CD14-positive monocyte (primary cell): ENCODE measurements around the gene MLF2. TPM values are rescaled to one million over a fixed set of nuclear protein-coding genes. Genes with fewer than 3 reads are reported as not detected.

ENCODE experiments used
- DNase-seq, 3 donors: peaks; one replicate each; pipeline ENCODE4 v3.0.0-alpha.2; 2011 to 2022
- H2AFZ ChIP-seq: 2 replicates; pipeline ENCODE4 v1.6.0; 2012; ENCODE audit warnings: mild to moderate bottlenecking, low read depth, low read length, inconsistent platforms; ENCODE audit not compliant: insufficient read depth, poor library complexity, severe bottlenecking
- H3K27ac ChIP-seq, 2 donors: 1 replicate in 1 of 2; 2 replicates in 1 of 2; pipeline ENCODE4 v1.5.1; 2012 to 2013; ENCODE audit warnings: low read length in 2 of 2, control low read depth in 1 of 2, inconsistent platforms in 1 of 2, low read depth in 1 of 2, mild to moderate bottlenecking in 1 of 2
- H3K27me3 ChIP-seq, 2 donors: one replicate each; pipeline versions ENCODE4 v1.6.0 to v1.6.1; 2011 to 2013; ENCODE audit warnings: low read length in 2 of 2; ENCODE audit not compliant: control insufficient read depth in 2 of 2, insufficient read depth in 2 of 2
- H3K36me3 ChIP-seq, 2 donors: replicated peaks in 1 of 2; 1 replicate in 1 of 2; 2 replicates in 1 of 2; pipeline versions ENCODE4 v1.5.1 to v1.6.1; 2012 to 2013; ENCODE audit warnings: low read length in 2 of 2, control low read depth in 1 of 2, inconsistent platforms in 1 of 2, mild to moderate bottlenecking in 1 of 2; ENCODE audit not compliant: insufficient read depth in 2 of 2, control insufficient read depth in 1 of 2
- H3K4me1 ChIP-seq, 2 donors: 1 replicate in 1 of 2; 2 replicates in 1 of 2; pipeline versions ENCODE4 v1.5.1 to v1.6.1; 2012 to 2013; ENCODE audit warnings: low read length in 2 of 2, control low read depth in 1 of 2, inconsistent platforms in 1 of 2, mild to moderate bottlenecking in 1 of 2, moderate library complexity in 1 of 2; ENCODE audit not compliant: insufficient read depth in 2 of 2, control insufficient read depth in 1 of 2
- H3K4me2 ChIP-seq: replicated peaks from 2 replicates; pipeline ENCODE3; 2012; ENCODE audit warnings: low read length, moderate library complexity, mild to moderate bottlenecking; ENCODE audit not compliant: poor library complexity, severe bottlenecking; ENCODE audit errors: extremely low read depth
- H3K4me3 ChIP-seq, 3 experiments: fragments of 200-600 bp in 1 of 3; sonication (generic) in 1 of 3; replicated peaks in 1 of 3; 1 replicate in 2 of 3; 2 replicates in 1 of 3; pipeline ENCODE4 v1.5.1; 2011 to 2013; ENCODE audit warnings: low read length in 3 of 3, mild to moderate bottlenecking in 3 of 3, control low read depth in 2 of 3, low read depth in 2 of 3, inconsistent platforms in 1 of 3, moderate library complexity in 1 of 3
- H3K79me2 ChIP-seq: 2 replicates; pipeline ENCODE4 v1.6.0; 2012; ENCODE audit warnings: mild to moderate bottlenecking, control low read depth, inconsistent platforms, low read length, moderate library complexity; ENCODE audit not compliant: insufficient read depth
- H3K9ac ChIP-seq: 2 replicates; pipeline ENCODE4 v1.6.0; 2017; ENCODE audit warnings: low read length, mild to moderate bottlenecking; ENCODE audit not compliant: insufficient read depth, poor library complexity, severe bottlenecking
- H3K9me3 ChIP-seq, 2 donors: replicated peaks in 1 of 2; 1 replicate in 1 of 2; 2 replicates in 1 of 2; pipeline versions ENCODE4 v1.5.1 to v1.6.1; 2012 to 2013; ENCODE audit warnings: low read length in 2 of 2, control low read depth in 1 of 2; ENCODE audit not compliant: control insufficient read depth in 1 of 2, insufficient read depth in 1 of 2
- H4K20me1 ChIP-seq: 2 replicates; pipeline ENCODE4 v1.6.0; 2012; ENCODE audit warnings: mild to moderate bottlenecking, low read length, control low read depth, moderate library complexity; ENCODE audit not compliant: insufficient read depth
- H3K27ac Mint-ChIP-seq, 7 donors: one replicate each; pipeline ENCODE4 v1.8.0; 2020; ENCODE audit warnings: mild to moderate bottlenecking in 7 of 7, mixed read lengths in 7 of 7, moderate library complexity in 6 of 7, inconsistent platforms in 2 of 7
- H3K27me3 Mint-ChIP-seq, 3 donors: one replicate each; pipeline ENCODE4 v1.8.0; 2021 to 2022; ENCODE audit warnings: low read depth in 3 of 3, mild to moderate bottlenecking in 3 of 3, mixed read lengths in 3 of 3, moderate library complexity in 3 of 3, inconsistent platforms in 1 of 3
- H3K36me3 Mint-ChIP-seq, 2 donors: one replicate each; pipeline ENCODE4 v1.8.0; 2020; ENCODE audit warnings: mixed read lengths in 2 of 2, inconsistent platforms in 1 of 2, mild to moderate bottlenecking in 1 of 2
- H3K4me1 Mint-ChIP-seq: one replicate; pipeline ENCODE4 v1.8.0; 2020; ENCODE audit warnings: mild to moderate bottlenecking, mixed read lengths
- H3K4me3 Mint-ChIP-seq, 2 donors: one replicate each; pipeline ENCODE4 v1.8.0; 2020; ENCODE audit warnings: mild to moderate bottlenecking in 2 of 2, mixed read lengths in 2 of 2, moderate library complexity in 1 of 2
- H3K9me3 Mint-ChIP-seq, 7 donors: one replicate each; pipeline ENCODE4 v1.8.0; 2020 to 2022; ENCODE audit warnings: mixed read lengths in 7 of 7, mild to moderate bottlenecking in 6 of 7, moderate library complexity in 6 of 7, inconsistent platforms in 2 of 7
- CTCF ChIP-seq: fragments of 200-600 bp; IDR thresholded peaks from one replicate; pipeline ENCODE4 v1.8.0; 2022; ENCODE audit warnings: antibody characterized with exemption, mild to moderate bottlenecking
- WGBS: methylation state at CpG from one replicate; pipeline ENCODE4 v1.1.5; 2013; ENCODE audit warnings: missing lambda C conversion rate; ENCODE audit not compliant: insufficient coverage; 5-methylcytosine and 5-hydroxymethylcytosine counted together
- intact Hi-C, 2 donors: fragments of 100-400 bp; cut with micrococcal nuclease; formaldehyde crosslinking; loops; one replicate each; pipeline versions ENCODE4 v1.15.0 to v1.15.1; 2023
- polyA minus RNA-seq: library from RNA; depleted of rRNA, polyadenylated mRNA; stranded (reverse); fragments of >200 nt; gene quantifications from 2 replicates; pipeline ENCODE4 v1.2.3, GENCODE V29; 2012
- polyA plus RNA-seq, 3 donors: library from polyadenylated mRNA; depleted of rRNA in 1 of 3; unstranded in 2 of 3; stranded (reverse) in 1 of 3; fragments of 300-500 nt in 2 of 3; fragments of >200 nt in 1 of 3; fragmentation: Illumina TruSeq in 2 of 3; gene quantifications; 1 replicate in 2 of 3; 2 replicates in 1 of 3; pipeline ENCODE4 v1.2.3, GENCODE V29; 2012 to 2021
- total RNA-seq, 12 experiments: library from RNA in 1 of 12; stranded (reverse) in 1 of 12; fragments of 120-200 nt in 1 of 12; gene quantifications; one replicate each; pipeline ENCODE4 v1.2.4 and lab custom pipeline; 2013 to 2026; ENCODE audit warnings: mixed read lengths in 6 of 12, inconsistent platforms in 1 of 12

Gene MLF2
- total RNA-seq (2013) = 83.2 TPM
- 100 to 1,000 TPM; 113 to 211 (median 140) TPM for polyA plus RNA-seq
- polyA minus RNA-seq = 58.0 and 82.2 TPM in 2 replicates
- 30.1 to 69.5 (median 41.3) reads per million in 11 experiments for total RNA-seq (lab: John Stamatoyannopoulos, UW)

GRCh38 chr12:6752921-6753771, at the start of gene MLF2:
TSS of gene MLF2 (minus strand) at chr12:6753141. CDS start at chr12:6752334, 807 bp downstream.
- peak within 1 kb of the TSS; percentile 97 for H3K9ac ChIP-seq
- WGBS = under 1% methylated on average over 51 of the region's 62 CpGs
- intact Hi-C loops = loop anchor here in 1 of 2 donors (5.0 kb wide), 1 partner anchor 39 kb away; no protein-coding TSS in a partner anchor
- peak; percentile 96 to 98 (median 98) for DNase-seq
- peaks cover 34 to 39% of the 10 kb centered on the region in 2 donors for H3K36me3 ChIP-seq
- peak within 1 kb of the TSS; percentile 99 for H3K4me2 ChIP-seq
- no peaks in the 10 kb centered on the region for H4K20me1 ChIP-seq
- H2AFZ ChIP-seq = peak within 1 kb of the TSS; percentile 82
- no peaks in the 10 kb centered on the region for H3K9me3 ChIP-seq
- peak within 1 kb of the TSS; percentile 97 to 98 for H3K27ac ChIP-seq
- H3K27ac Mint-ChIP-seq = peak within 1 kb of the TSS; percentile 96 to 100 (median 99)
- peak within 1 kb of the TSS; percentile 91 to 95 for H3K4me3 Mint-ChIP-seq
- peaks cover 29% of the 10 kb centered on the region for H3K4me1 Mint-ChIP-seq
- H3K27me3 ChIP-seq = no peaks in the 10 kb centered on the region
- H3K9me3 Mint-ChIP-seq = no peaks in the 10 kb centered on the region
- peaks cover 25% of the 10 kb centered on the region in 2 donors for H3K4me1 ChIP-seq
- peak within 1 kb of the TSS; percentile 89 to 97 (median 90) for H3K4me3 ChIP-seq
- TF ChIP-seq CTCF = no peak
- peaks cover 4% of the 10 kb centered on the region in 3 donors for H3K27me3 Mint-ChIP-seq
- peaks cover 18% of the 10 kb centered on the region for H3K79me2 ChIP-seq
- H3K36me3 Mint-ChIP-seq = peaks cover 36 to 39% of the 10 kb centered on the region in 2 donors

GRCh38 chr12:6799147-6799546, 46.2 kb upstream of the MLF2 start:
- H3K27me3 Mint-ChIP-seq = peaks cover 0 to 1% (median 0%) of the 10 kb centered on the region in 3 donors
- DNase-seq = no peak
- H3K4me1 Mint-ChIP-seq = peaks cover 7% of the 10 kb centered on the region
- H3K36me3 ChIP-seq = peaks cover 68 to 89% of the 10 kb centered on the region in 2 donors
- peaks cover 72 to 87% of the 10 kb centered on the region in 2 donors for H3K36me3 Mint-ChIP-seq
- H3K4me2 ChIP-seq = no peak overlapping the region
- H3K27me3 ChIP-seq = no peaks in the 10 kb centered on the region
- H3K9ac ChIP-seq = no peak overlapping the region
- WGBS = 100% methylated on average over 2 of the region's 5 CpGs
- TF ChIP-seq CTCF = no peak
- H3K9me3 ChIP-seq = no peaks in the 10 kb centered on the region
- no peak overlapping the region for H2AFZ ChIP-seq
- H3K4me1 ChIP-seq = no peaks in the 10 kb centered on the region
- peaks cover 29% of the 10 kb centered on the region for H3K79me2 ChIP-seq
- intact Hi-C loops = no loop called here
- peaks cover 87% of the 10 kb centered on the region for H4K20me1 ChIP-seq
- H3K4me3 ChIP-seq = no peak overlapping the region
- no peak overlapping the region for H3K4me3 Mint-ChIP-seq
- H3K27ac Mint-ChIP-seq = peak overlapping the region in 1 of 7 donors; percentile 66
- H3K27ac ChIP-seq = no peak overlapping the region
- H3K9me3 Mint-ChIP-seq = peaks cover 0 to 12% (median 3%) of the 10 kb centered on the region in 7 donors
